H1 (cell line): Measurements from ENCODE around the gene ACTR3C.
"Not testable (repeated sequence)": the region's sequence is repeated elsewhere in the genome, so short reads cannot be mapped to it uniquely, and the experiment has no call there.

Experiments used
- BCL11A ChIP-seq, 2 experiments: IDR thresholded peaks; one replicate each; pipeline ENCODE4 v1.6.1; 2011; ENCODE audit warnings: low read depth in 2 of 2, low read length in 2 of 2, mild to moderate bottlenecking in 2 of 2
- EZH2 ChIP-seq: fragments of 200-600 bp; sonication (generic); IDR thresholded peaks from 2 replicates; pipeline ENCODE4 v1.7.1; 2012; ENCODE audit warnings: low read depth, mild to moderate bottlenecking, moderate library complexity, low read length, inconsistent platforms; ENCODE audit not compliant: severe bottlenecking
- GABPA ChIP-seq: IDR thresholded peaks from 2 replicates; pipeline ENCODE4 v1.6.1; 2011; ENCODE audit warnings: mild to moderate bottlenecking, low read length, moderate library complexity, borderline replicate concordance; ENCODE audit not compliant: insufficient read depth
- NRF1 ChIP-seq: IDR thresholded peaks from 2 replicates; pipeline ENCODE4 v1.6.1; 2011; ENCODE audit warnings: mild to moderate bottlenecking, low read depth, low read length, improper control_type of control experiment
- POLR2A ChIP-seq, 2 experiments: IDR thresholded peaks; 1 replicate in 1 of 2; 2 replicates in 1 of 2; pipeline ENCODE4 v1.6.1; 2011; ENCODE audit warnings: low read depth in 2 of 2, low read length in 2 of 2, mild to moderate bottlenecking in 2 of 2; ENCODE audit errors: control extremely low read depth in 1 of 2
- RAD21 ChIP-seq, 2 experiments: IDR thresholded peaks in 1 of 2; conservative IDR thresholded peaks in 1 of 2; 2 replicates each; pipeline ENCODE4 v1.6.1; 2011; ENCODE audit warnings: low read depth in 2 of 2, low read length in 2 of 2, improper control_type of control experiment in 1 of 2, inconsistent platforms in 1 of 2, mild to moderate bottlenecking in 1 of 2, moderate library complexity in 1 of 2
- TEAD4 ChIP-seq: IDR thresholded peaks from 2 replicates; pipeline ENCODE4 v1.6.1; 2012; ENCODE audit warnings: low read depth, low read length, inconsistent platforms, mixed read lengths
- TF ChIP-seq, protein P1 (sequence below), 3 experiments: IDR thresholded peaks; 1 replicate in 2 of 3; 2 replicates in 1 of 3; pipeline versions ENCODE4 v1.5.1 to v1.6.1; 2011; ENCODE audit warnings: low read length in 3 of 3, mild to moderate bottlenecking in 3 of 3, inconsistent platforms in 2 of 3, low read depth in 1 of 3, moderate library complexity in 1 of 3; ENCODE audit not compliant: insufficient read depth in 1 of 3; ENCODE audit errors: control extremely low read depth in 1 of 3
- TF ChIP-seq, protein P2 (sequence below): IDR thresholded peaks from 2 replicates; pipeline ENCODE4 v1.6.1; 2011; ENCODE audit warnings: low read depth, mild to moderate bottlenecking, low read length; ENCODE audit not compliant: insufficient read depth
- TF ChIP-seq, protein P3 (sequence below): IDR thresholded peaks from 2 replicates; pipeline ENCODE4 v1.6.1; 2012; ENCODE audit warnings: low read length, inconsistent platforms

GRCh38 chr7:150202894-150203293, 120.5 kb downstream of the ACTR3C start:
- TF ChIP-seq, protein P1, sequence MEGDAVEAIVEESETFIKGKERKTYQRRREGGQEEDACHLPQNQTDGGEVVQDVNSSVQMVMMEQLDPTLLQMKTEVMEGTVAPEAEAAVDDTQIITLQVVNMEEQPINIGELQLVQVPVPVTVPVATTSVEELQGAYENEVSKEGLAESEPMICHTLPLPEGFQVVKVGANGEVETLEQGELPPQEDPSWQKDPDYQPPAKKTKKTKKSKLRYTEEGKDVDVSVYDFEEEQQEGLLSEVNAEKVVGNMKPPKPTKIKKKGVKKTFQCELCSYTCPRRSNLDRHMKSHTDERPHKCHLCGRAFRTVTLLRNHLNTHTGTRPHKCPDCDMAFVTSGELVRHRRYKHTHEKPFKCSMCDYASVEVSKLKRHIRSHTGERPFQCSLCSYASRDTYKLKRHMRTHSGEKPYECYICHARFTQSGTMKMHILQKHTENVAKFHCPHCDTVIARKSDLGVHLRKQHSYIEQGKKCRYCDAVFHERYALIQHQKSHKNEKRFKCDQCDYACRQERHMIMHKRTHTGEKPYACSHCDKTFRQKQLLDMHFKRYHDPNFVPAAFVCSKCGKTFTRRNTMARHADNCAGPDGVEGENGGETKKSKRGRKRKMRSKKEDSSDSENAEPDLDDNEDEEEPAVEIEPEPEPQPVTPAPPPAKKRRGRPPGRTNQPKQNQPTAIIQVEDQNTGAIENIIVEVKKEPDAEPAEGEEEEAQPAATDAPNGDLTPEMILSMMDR (IDR thresholded peaks at IDR 0.05; ENCODE audit: control extremely low read depth in 1 of 3, insufficient read depth in 1 of 3, low read depth in 1 of 3, low read length in 3 of 3): not testable (repeated sequence)
- TF ChIP-seq, protein P2, sequence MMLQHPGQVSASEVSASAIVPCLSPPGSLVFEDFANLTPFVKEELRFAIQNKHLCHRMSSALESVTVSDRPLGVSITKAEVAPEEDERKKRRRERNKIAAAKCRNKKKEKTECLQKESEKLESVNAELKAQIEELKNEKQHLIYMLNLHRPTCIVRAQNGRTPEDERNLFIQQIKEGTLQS: not testable (repeated sequence)
- TF ChIP-seq POLR2A (IDR thresholded peaks at IDR 0.05; ENCODE audit: control extremely low read depth in 1 of 2, low read depth in 2 of 2, low read length in 2 of 2); RAD21 (IDR thresholded peaks at IDR 0.05 in 1 of 2, conservative IDR thresholded peaks at IDR 0.05 in 1 of 2; ENCODE audit: low read depth in 2 of 2, low read length in 2 of 2); GABPA; NRF1; TEAD4; EZH2; BCL11A (IDR thresholded peaks at IDR 0.05; ENCODE audit: low read depth in 2 of 2, low read length in 2 of 2): not testable (repeated sequence)
- TF ChIP-seq, protein P3, sequence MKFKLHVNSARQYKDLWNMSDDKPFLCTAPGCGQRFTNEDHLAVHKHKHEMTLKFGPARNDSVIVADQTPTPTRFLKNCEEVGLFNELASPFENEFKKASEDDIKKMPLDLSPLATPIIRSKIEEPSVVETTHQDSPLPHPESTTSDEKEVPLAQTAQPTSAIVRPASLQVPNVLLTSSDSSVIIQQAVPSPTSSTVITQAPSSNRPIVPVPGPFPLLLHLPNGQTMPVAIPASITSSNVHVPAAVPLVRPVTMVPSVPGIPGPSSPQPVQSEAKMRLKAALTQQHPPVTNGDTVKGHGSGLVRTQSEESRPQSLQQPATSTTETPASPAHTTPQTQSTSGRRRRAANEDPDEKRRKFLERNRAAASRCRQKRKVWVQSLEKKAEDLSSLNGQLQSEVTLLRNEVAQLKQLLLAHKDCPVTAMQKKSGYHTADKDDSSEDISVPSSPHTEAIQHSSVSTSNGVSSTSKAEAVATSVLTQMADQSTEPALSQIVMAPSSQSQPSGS: not testable (repeated sequence)
